IgD-negative memory B cell (primary cell): ENCODE measurements around the gene RMND5B. TPM values are rescaled to one million over a fixed set of nuclear protein-coding genes. Genes with fewer than 3 reads are reported as not detected.

Experiments used
- H3K27ac Mint-ChIP-seq, 3 donors: one replicate each; pipeline ENCODE4 v1.8.0; 2020 to 2022; ENCODE audit warnings: mild to moderate bottlenecking in 3 of 3, mixed read lengths in 3 of 3, moderate library complexity in 1 of 3
- H3K27me3 Mint-ChIP-seq: one replicate; pipeline ENCODE4 v1.8.0; 2021; ENCODE audit warnings: mixed read lengths
- H3K36me3 Mint-ChIP-seq: one replicate; pipeline ENCODE4 v1.8.0; 2020; ENCODE audit warnings: mild to moderate bottlenecking, mixed read lengths
- H3K4me1 Mint-ChIP-seq, 3 donors: one replicate each; pipeline ENCODE4 v1.8.0; 2020 to 2022; ENCODE audit warnings: mixed read lengths in 3 of 3, mild to moderate bottlenecking in 1 of 3
- H3K4me3 Mint-ChIP-seq, 4 donors: one replicate each; pipeline ENCODE4 v1.8.0; 2020 to 2022; ENCODE audit warnings: mild to moderate bottlenecking in 4 of 4, mixed read lengths in 4 of 4, moderate library complexity in 3 of 4
- H3K9me3 Mint-ChIP-seq, 3 donors: one replicate each; pipeline ENCODE4 v1.8.0; 2020 to 2021; ENCODE audit warnings: mixed read lengths in 3 of 3, mild to moderate bottlenecking in 1 of 3
- polyA plus RNA-seq: library from polyadenylated mRNA; unstranded; fragments of 300-500 nt; fragmentation: Illumina TruSeq; gene quantifications from one replicate; pipeline ENCODE4 v1.2.3, GENCODE V29; 2021

Gene RMND5B
- polyA plus RNA-seq, 1 donor from 2014 or later = 43.0 TPM

- H3K4me3 Mint-ChIP-seq = no peak overlapping the region
- H3K4me1 Mint-ChIP-seq = peaks cover 6 to 11% (median 7%) of the 10 kb centered on the region in 3 donors
- no peaks in the 10 kb centered on the region for H3K9me3 Mint-ChIP-seq
- no peaks in the 10 kb centered on the region for H3K27me3 Mint-ChIP-seq
- peak overlapping the region in 1 of 3 donors; percentile 21 for H3K27ac Mint-ChIP-seq
- H3K36me3 Mint-ChIP-seq = no peaks in the 10 kb centered on the region
These were observed 29.4 kb downstream of the RMND5B start for GRCh38 chr5:178160176-178160575.

GRCh38 chr5:178162481-178162880, 31.7 kb downstream of the RMND5B start:
- Mint-ChIP-seq H3K4me3 (no peak overlapping the region), H3K27me3 (no peaks in the 10 kb centered on the region)

GRCh38 chr5:178163772-178164735, 33.2 kb downstream of the RMND5B start:
- no peaks in the 10 kb centered on the region for H3K36me3 Mint-ChIP-seq
- H3K4me1 Mint-ChIP-seq = peaks cover 6 to 16% (median 9%) of the 10 kb centered on the region in 3 donors
- no peaks in the 10 kb centered on the region for H3K27me3 Mint-ChIP-seq
- peak overlapping the region in 1 of 3 donors; percentile 67 for H3K27ac Mint-ChIP-seq
- peak overlapping the region in 1 of 4 donors; percentile 72 for H3K4me3 Mint-ChIP-seq
- no peaks in the 10 kb centered on the region for H3K9me3 Mint-ChIP-seq

More at GRCh38 chr5:178162481-178162880, 31.7 kb downstream of the RMND5B start:
- no peaks in the 10 kb centered on the region for H3K9me3 Mint-ChIP-seq
- no peaks in the 10 kb centered on the region for H3K36me3 Mint-ChIP-seq
- peak overlapping the region in 1 of 3 donors; percentile 60 for H3K27ac Mint-ChIP-seq
- peaks cover 6 to 11% (median 7%) of the 10 kb centered on the region in 3 donors for H3K4me1 Mint-ChIP-seq

GRCh38 chr5:178165581-178165980, 34.8 kb downstream of the RMND5B start:
- H3K27ac Mint-ChIP-seq = no peak overlapping the region
- H3K36me3 Mint-ChIP-seq = no peaks in the 10 kb centered on the region
- peaks cover 6 to 16% (median 9%) of the 10 kb centered on the region in 3 donors for H3K4me1 Mint-ChIP-seq
- no peak overlapping the region for H3K4me3 Mint-ChIP-seq
- H3K9me3 Mint-ChIP-seq = no peaks in the 10 kb centered on the region
- no peaks in the 10 kb centered on the region for H3K27me3 Mint-ChIP-seq

GRCh38 chr5:178170455-178170854, 39.6 kb downstream of the RMND5B start:
- Mint-ChIP-seq H3K27ac (no peak overlapping the region), H3K4me1 (peaks cover 0 to 5% (median 2%) of the 10 kb centered on the region in 3 donors), H3K4me3 (no peak overlapping the region), H3K27me3 (no peaks in the 10 kb centered on the region), H3K36me3 (no peaks in the 10 kb centered on the region), H3K9me3 (no peaks in the 10 kb centered on the region)

GRCh38 chr5:178174456-178174855, 43.6 kb downstream of the RMND5B start:
- no peaks in the 10 kb centered on the region for H3K4me1 Mint-ChIP-seq
- H3K36me3 Mint-ChIP-seq = no peaks in the 10 kb centered on the region
- H3K27me3 Mint-ChIP-seq = peaks cover 7% of the 10 kb centered on the region
- H3K27ac Mint-ChIP-seq = no peak overlapping the region
- peaks cover 0 to 2% (median 0%) of the 10 kb centered on the region in 3 donors for H3K9me3 Mint-ChIP-seq
- no peak overlapping the region for H3K4me3 Mint-ChIP-seq

- Mint-ChIP-seq H3K36me3 (no peaks in the 10 kb centered on the region), H3K27ac (peak overlapping the region in 1 of 3 donors; percentile 84), H3K4me1 (no peaks in the 10 kb centered on the region)
These were observed 46.0 kb downstream of the RMND5B start for GRCh38 chr5:178176791-178177190.

GRCh38 chr5:178177569-178177968, 46.8 kb downstream of the RMND5B start:
- H3K36me3 Mint-ChIP-seq = no peaks in the 10 kb centered on the region
- H3K9me3 Mint-ChIP-seq = peaks cover 0 to 2% (median 0%) of the 10 kb centered on the region in 3 donors
- H3K4me3 Mint-ChIP-seq = no peak overlapping the region
- no peak overlapping the region for H3K27ac Mint-ChIP-seq
- H3K27me3 Mint-ChIP-seq = peaks cover 13% of the 10 kb centered on the region
- no peaks in the 10 kb centered on the region for H3K4me1 Mint-ChIP-seq

More at GRCh38 chr5:178176791-178177190, 46.0 kb downstream of the RMND5B start:
- H3K9me3 Mint-ChIP-seq = peaks cover 0 to 2% (median 0%) of the 10 kb centered on the region in 3 donors
- H3K27me3 Mint-ChIP-seq = peaks cover 13% of the 10 kb centered on the region
- no peak overlapping the region for H3K4me3 Mint-ChIP-seq

GRCh38 chr5:178180141-178180863, 49.5 kb downstream of the RMND5B start:
- Mint-ChIP-seq H3K4me3 (no peak overlapping the region), H3K9me3 (peaks cover 0 to 2% (median 0%) of the 10 kb centered on the region in 3 donors), H3K4me1 (no peaks in the 10 kb centered on the region), H3K36me3 (no peaks in the 10 kb centered on the region), H3K27ac (no peak overlapping the region), H3K27me3 (peaks cover 13% of the 10 kb centered on the region)

GRCh38 chr5:178182158-178182876, 51.5 kb downstream of the RMND5B start:
- no peak overlapping the region for H3K27ac Mint-ChIP-seq
- H3K4me3 Mint-ChIP-seq = no peak overlapping the region
- H3K27me3 Mint-ChIP-seq = peaks cover 10% of the 10 kb centered on the region
- H3K36me3 Mint-ChIP-seq = no peaks in the 10 kb centered on the region
- H3K4me1 Mint-ChIP-seq = no peaks in the 10 kb centered on the region
- H3K9me3 Mint-ChIP-seq = peaks cover 0 to 2% (median 0%) of the 10 kb centered on the region in 3 donors

GRCh38 chr5:178186427-178186826, 55.6 kb downstream of the RMND5B start:
- Mint-ChIP-seq H3K4me3 (no peak overlapping the region), H3K4me1 (no peaks in the 10 kb centered on the region), H3K36me3 (no peaks in the 10 kb centered on the region), H3K9me3 (no peaks in the 10 kb centered on the region), H3K27me3 (peaks cover 16% of the 10 kb centered on the region), H3K27ac (no peak overlapping the region)

GRCh38 chr5:178187014-178187413, 56.2 kb downstream of the RMND5B start, which contains the start of gene GMCL2:
GMCL2 (minus strand) TSS chr5:178187371; CDS start chr5:178187299, 72 bp downstream.
- H3K4me1 Mint-ChIP-seq = no peaks in the 10 kb centered on the region
- no peaks in the 10 kb centered on the region for H3K9me3 Mint-ChIP-seq
- H3K36me3 Mint-ChIP-seq = no peaks in the 10 kb centered on the region
- no peak within 1 kb of the TSS for H3K27ac Mint-ChIP-seq
- no peak within 1 kb of the TSS for H3K4me3 Mint-ChIP-seq
- H3K27me3 Mint-ChIP-seq = peaks cover 16% of the 10 kb centered on the region

- Mint-ChIP-seq H3K4me3 (no peak overlapping the region), H3K9me3 (no peaks in the 10 kb centered on the region)
These were observed 58.6 kb downstream of the RMND5B start for GRCh38 chr5:178189433-178189832.

GRCh38 chr5:178191661-178192060, 60.8 kb downstream of the RMND5B start:
- no peak overlapping the region for H3K27ac Mint-ChIP-seq
- no peaks in the 10 kb centered on the region for H3K9me3 Mint-ChIP-seq
- H3K36me3 Mint-ChIP-seq = peaks cover 1% of the 10 kb centered on the region
- peaks cover 31% of the 10 kb centered on the region for H3K27me3 Mint-ChIP-seq
- H3K4me3 Mint-ChIP-seq = no peak overlapping the region
- H3K4me1 Mint-ChIP-seq = peaks cover 0 to 4% (median 0%) of the 10 kb centered on the region in 3 donors

More at GRCh38 chr5:178189433-178189832, 58.6 kb downstream of the RMND5B start:
- Mint-ChIP-seq H3K27ac (no peak overlapping the region), H3K27me3 (peaks cover 30% of the 10 kb centered on the region), H3K4me1 (peaks cover 0 to 4% (median 0%) of the 10 kb centered on the region in 3 donors), H3K36me3 (peaks cover 1% of the 10 kb centered on the region)
